K562 (cell line): ENCODE data around the gene TMEFF1. TPM values are rescaled to one million over a fixed set of nuclear protein-coding genes. Genes with fewer than 3 reads are reported as not detected.

Source experiments
- ATAC-seq: fragments of 200-7000 bp; cut with Tn5 transposase; 3 replicates; pipeline ENCODE4 v1.9.1; 2020; ENCODE audit warnings: moderate library complexity
- BruUV-seq: library from RNA; stranded (reverse); fragments of 400-500 nt; replicated peaks from 2 replicates; lab custom pipeline; 2021; lab: Mats Ljungman, UMichigan
- CTCF ChIA-PET: fragments of 300-600 bp; formaldehyde crosslinking; extraction: SDS; loops from one replicate; lab custom pipeline; 2021; ENCODE audit warnings: low intra/inter-chr PET ratio; lab: Yijun Ruan, JAX
- POLR2A ChIA-PET: fragments of 300-600, 350-650 bp; sonication (Branson Sonifier 250); formaldehyde crosslinking; extraction: SDS; loops from one replicate; lab custom pipeline; 2021; ENCODE audit warnings: antibody characterized with exemption, inconsistent platforms; lab: Yijun Ruan, JAX
- DNase-seq, 4 experiments: peaks; one replicate each; pipeline versions ENCODE4 v3.0.0 to v3.0.0-alpha.2; 2011 to 2018; ENCODE audit warnings: low spot score in 3 of 4, mixed read lengths in 3 of 4; ENCODE audit errors: extremely low read depth in 1 of 4
- FAIRE-seq: peaks from 2 replicates; lab custom pipeline; 2011; peaks lifted over from hg19 to GRCh38; lab: Jason Lieb, UNC
- H2AFZ ChIP-seq: 2 replicates; pipeline ENCODE4 v1.6.0; 2011; ENCODE audit warnings: low read depth, low read length, control low read depth, inconsistent platforms
- H3K27ac ChIP-seq: fragments of 200-600 bp; 3 replicates; pipeline ENCODE4 v1.8.0; 2011; ENCODE audit warnings: low read depth, mild to moderate bottlenecking, control low read depth, inconsistent platforms, low read length, moderate library complexity, mixed read lengths; ENCODE audit errors: extremely low read depth
- H3K27me3 ChIP-seq, 2 experiments: fragments of 300-600 bp in 1 of 2; 2 replicates in 1 of 2; 3 replicates in 1 of 2; pipeline versions ENCODE4 v1.6.0 to v1.8.0; 2011; ENCODE audit warnings: inconsistent platforms in 2 of 2, low read length in 2 of 2, mild to moderate bottlenecking in 1 of 2, mixed read lengths in 1 of 2, moderate library complexity in 1 of 2; ENCODE audit not compliant: control insufficient read depth in 2 of 2, insufficient read depth in 2 of 2
- H3K36me3 ChIP-seq: fragments of 300-600 bp; 3 replicates; pipeline ENCODE4 v1.8.0; 2011; ENCODE audit warnings: mild to moderate bottlenecking, low read length, inconsistent platforms; ENCODE audit not compliant: control insufficient read depth, insufficient read depth
- H3K4me1 ChIP-seq, 2 experiments: fragments of 200-600 bp in 1 of 2; replicated peaks in 1 of 2; 2 replicates in 1 of 2; 3 replicates in 1 of 2; pipeline versions ENCODE4 v1.5.1 to v1.8.0; 2011; ENCODE audit warnings: inconsistent platforms in 2 of 2, low read length in 2 of 2, mild to moderate bottlenecking in 1 of 2, mixed read lengths in 1 of 2, moderate library complexity in 1 of 2; ENCODE audit not compliant: control insufficient read depth in 2 of 2, insufficient read depth in 2 of 2
- H3K4me2 ChIP-seq: 2 replicates; pipeline ENCODE4 v1.6.1; 2011; ENCODE audit warnings: low read length, control low read depth, inconsistent platforms, mixed read lengths; ENCODE audit not compliant: insufficient read depth
- H3K4me3 ChIP-seq: fragments of 200-600 bp; sonication (generic), shearing (Covaris generic); 2 replicates; pipeline ENCODE4 v1.5.1; 2016; ENCODE audit warnings: control low read depth, inconsistent platforms
- H3K79me2 ChIP-seq: fragments of 200-600 bp; 3 replicates; pipeline ENCODE4 v1.8.0; 2011; ENCODE audit warnings: low read length, inconsistent platforms; ENCODE audit not compliant: control insufficient read depth, insufficient read depth
- H3K9ac ChIP-seq, 2 experiments: 2 replicates each; pipeline versions ENCODE4 v1.6.0 to v1.6.1; 2011; ENCODE audit warnings: low read depth in 2 of 2, low read length in 2 of 2, control low read depth in 1 of 2, inconsistent platforms in 1 of 2, mild to moderate bottlenecking in 1 of 2, mixed read lengths in 1 of 2; ENCODE audit not compliant: insufficient read depth in 1 of 2
- H3K9me1 ChIP-seq: one replicate; pipeline ENCODE4 v1.6.0; 2011; ENCODE audit warnings: inconsistent platforms, mild to moderate bottlenecking, low read length, moderate library complexity; ENCODE audit not compliant: control insufficient read depth, insufficient read depth
- H3K9me3 ChIP-seq: replicated peaks from 2 replicates; pipeline ENCODE4 v1.5.1; 2011; ENCODE audit warnings: low read depth, low read length, inconsistent platforms; ENCODE audit not compliant: control insufficient read depth, insufficient read depth
- H4K20me1 ChIP-seq: replicated peaks from 2 replicates; pipeline ENCODE4 v1.6.1; 2011; ENCODE audit warnings: low read length, inconsistent platforms, mixed read lengths; ENCODE audit not compliant: control insufficient read depth, insufficient read depth
- BCOR ChIP-seq: fragments of 450-650 bp; IDR thresholded peaks from 2 replicates; pipeline ENCODE4 v1.6.1; 2016
- CREM ChIP-seq: IDR thresholded peaks from 2 replicates; pipeline ENCODE4 v1.6.1; 2014; ENCODE audit warnings: antibody characterized with exemption, low read depth
- ELF2 ChIP-seq: fragments of 250-450 bp; sonication (Bioruptor Pico); IDR thresholded peaks from 2 replicates; pipeline ENCODE4 v1.5.0; 2021; ENCODE audit warnings: mild to moderate bottlenecking
- KAT8 ChIP-seq: fragments of 450-650 bp; IDR thresholded peaks from 2 replicates; pipeline ENCODE4 v1.6.1; 2016; ENCODE audit warnings: low read depth, mild to moderate bottlenecking
- KDM1A ChIP-seq, 2 experiments: fragments of 450-650 bp; IDR thresholded peaks; 2 replicates each; pipeline ENCODE4 v1.6.1; 2016; ENCODE audit warnings: mild to moderate bottlenecking in 2 of 2
- RAD51 ChIP-seq: fragments of 450-650 bp; IDR thresholded peaks from 2 replicates; pipeline ENCODE4 v1.7.1; 2016; ENCODE audit warnings: low read depth, mild to moderate bottlenecking, borderline replicate concordance
- SIX5 ChIP-seq, 2 experiments: IDR thresholded peaks; 2 replicates each; pipeline ENCODE4 v1.6.1; 2011; ENCODE audit warnings: low read length in 2 of 2, borderline replicate concordance in 1 of 2, low read depth in 1 of 2, mild to moderate bottlenecking in 1 of 2, moderate library complexity in 1 of 2; ENCODE audit not compliant: insufficient read depth in 1 of 2
- SOX6 ChIP-seq: fragments of 450-650 bp; IDR thresholded peaks from 2 replicates; pipeline ENCODE4 v1.6.1; 2014; ENCODE audit warnings: mild to moderate bottlenecking
- TRIM28 ChIP-seq: fragments of 450-650 bp; IDR thresholded peaks from 2 replicates; pipeline ENCODE4 v1.6.1; 2017
- ZBTB33 ChIP-seq: sonication (generic); formaldehyde crosslinking; IDR thresholded peaks from 2 replicates; pipeline ENCODE4 v1.8.1; 2023; ENCODE audit warnings: mild to moderate bottlenecking, missing genetic modification reagents
- ZNF407 ChIP-seq: fragments of 450-650 bp; IDR thresholded peaks from 2 replicates; pipeline ENCODE4 v1.6.1; 2016; ENCODE audit warnings: low read depth
- WGBS: fragments of 100-300 bp; shearing (Covaris generic); methylation state at CpG from one replicate; pipeline ENCODE4 v1.1.6; 2016; ENCODE audit warnings: low coverage, mixed read lengths; ENCODE audit not compliant: insufficient coverage; ENCODE audit errors: missing lambda C conversion rate; 5-methylcytosine and 5-hydroxymethylcytosine counted together
- in situ Hi-C: fragments of 300-500 bp; cut with MboI; formaldehyde crosslinking; loops from 4 replicates; pipeline ENCODE4 v1.15.0; 2018; ENCODE audit warnings: inconsistent platforms, mixed read lengths
- intact Hi-C: fragments of 100-400 bp; cut with micrococcal nuclease; formaldehyde crosslinking; loops from 2 replicates; pipeline ENCODE4 v1.14.2; 2022
- polyA plus RNA-seq, 8 experiments: library from polyadenylated mRNA; depleted of rRNA in 4 of 8; stranded (reverse) in 5 of 8; unstranded in 3 of 8; fragments of >200 nt; fragmentation: Nextera tagmentation in 2 of 8; fragmentation: Illumina TruSeq in 1 of 8; extraction: Ambion mirVana in 2 of 8; extraction: Trizol in 1 of 8; gene quantifications; 2 replicates each; pipeline versions ENCODE4 v1.2.1 to v1.2.3, GENCODE V29; 2011 to 2014; ENCODE audit warnings: inconsistent platforms in 1 of 8, missing spikeins in 1 of 8
- total RNA-seq, 7 experiments: library from RNA; depleted of rRNA in 6 of 7; stranded (reverse); fragments of >200 nt in 6 of 7; fragmentation: Illumina TruSeq in 2 of 7; extraction: Trizol in 2 of 7; gene quantifications; 2 replicates each; pipeline versions ENCODE4 v1.2.1 to v1.2.3, GENCODE V29; 2011 to 2021; ENCODE audit warnings: low replicate concordance in 1 of 7

Gene TMEFF1
- total and polyA plus RNA-seq, 9 of the 15 experiments (the other 6 are each of a cell fraction or from before 2014, with no cell fraction given): 0.07 to 1.1 (median 0.28) TPM; not detected in 2

GRCh38 chr9:100425758-100426157 lies 47.2 kb upstream of the TMEFF1 start:
- H3K79me2 ChIP-seq: peaks cover 27% of the 10 kb centered on the region
- CTCF ChIA-PET: no interaction called here
- peak overlapping the region; percentile 99 for H3K27ac ChIP-seq
- H3K27me3 ChIP-seq: no peaks in the 10 kb centered on the region
- H4K20me1 ChIP-seq: no peaks in the 10 kb centered on the region
- H3K9me3 ChIP-seq: no peaks in the 10 kb centered on the region
- FAIRE-seq (no peak), ATAC-seq (no peak), DNase-seq (no peak)
- H3K36me3 ChIP-seq: no peaks in the 10 kb centered on the region; the same call in 2 of the 3 replicates
- intact Hi-C loops (loop anchor here (5.0 kb wide), 2 partner anchors 73 to 172 kb away; partner anchors contain the start of gene TEX10), in situ Hi-C loops (loop anchor here (5.0 kb wide), 1 partner anchor 83 kb away; no protein-coding TSS in a partner anchor)
- H3K4me2 ChIP-seq: peak overlapping the region; percentile 97
- peak overlapping the region in 1 of 2 experiments; percentile 93; a peak in 2 of 4 replicates for H3K9ac ChIP-seq
- WGBS: 8% methylated on average over 1 of the region's 1 CpG
- H3K9me1 ChIP-seq: no peaks in the 10 kb centered on the region
- peak overlapping the region; percentile 57; the same call in 1 of the 2 replicates for H3K4me3 ChIP-seq
- H2AFZ ChIP-seq: peak overlapping the region; percentile 99
- H3K4me1 ChIP-seq: peaks cover 7 to 27% of the 10 kb centered on the region in 2 experiments
- POLR2A ChIA-PET: interaction anchor here (1.8 kb wide), 1 partner anchor 74 kb away, joined by 6 read pairs; no protein-coding TSS in a partner anchor
- BruUV-seq: no TSS peak
- TF ChIP-seq TRIM28 (peak; percentile 51; the same call in 1 of the 2 replicates), ELF2 (no peak), SOX6 (no peak), RAD51 (no peak), ZBTB33 (CRISPR knock-in tag) (no peak), KAT8 (no peak), ZNF407 (peak; percentile 52; the same call in 1 of the 2 replicates), BCOR (no peak), KDM1A (IDR thresholded peaks at IDR 0.05) (peak in 1 of 2 experiments; percentile 29; a peak in 1 of 4 replicates), SIX5 (IDR thresholded peaks at IDR 0.05; ENCODE audit: borderline replicate concordance in 1 of 2, insufficient read depth in 1 of 2, low read depth in 1 of 2, low read length in 2 of 2) (no peak), CREM (no peak)
